SK-N-SH treated with all-trans-retinoic acid at 6 μM for 48 hours (cell line): ENCODE results near the gene CDH4.

ENCODE experiments used
- ATAC-seq: fragments of 200-7000 bp; cut with Tn5 transposase; 3 replicates; pipeline ENCODE4 v1.9.1; 2020; ENCODE audit warnings: mild to moderate bottlenecking, moderate library complexity
- ARNTL ChIP-seq: fragments of 450-650 bp; formaldehyde crosslinking; IDR thresholded peaks from 2 replicates; pipeline ENCODE4 v1.5.0; 2020; ENCODE audit warnings: low read depth, mild to moderate bottlenecking, moderate library complexity, borderline replicate concordance
- BACH2 ChIP-seq: fragments of 250-450 bp; sonication (Bioruptor Pico); IDR thresholded peaks from 2 replicates; pipeline ENCODE4 v1.9.0; 2021; ENCODE audit warnings: mild to moderate bottlenecking, borderline replicate concordance
- CSDC2 ChIP-seq: fragments of 250-450 bp; sonication (Bioruptor Pico); IDR thresholded peaks from 2 replicates; pipeline ENCODE4 v1.5.0; 2020; ENCODE audit warnings: mild to moderate bottlenecking, moderate library complexity
- CSRNP3 ChIP-seq: fragments of 250-450 bp; sonication (Bioruptor Pico); IDR thresholded peaks from 2 replicates; pipeline ENCODE4 v1.5.1; 2021; ENCODE audit warnings: mild to moderate bottlenecking, moderate library complexity
- ESRRG ChIP-seq: fragments of 250-450 bp; sonication (Bioruptor Pico); IDR thresholded peaks from 2 replicates; pipeline ENCODE4 v1.6.1; 2021; ENCODE audit warnings: mild to moderate bottlenecking
- GLIS3 ChIP-seq: fragments of 250-450 bp; sonication (Bioruptor Pico); IDR thresholded peaks from 2 replicates; pipeline ENCODE4 v1.5.0; 2020; ENCODE audit warnings: mild to moderate bottlenecking, moderate library complexity
- ISL1 ChIP-seq: fragments of 250-450 bp; sonication (Bioruptor Pico); IDR thresholded peaks from 2 replicates; pipeline ENCODE4 v2.1.2; 2022; ENCODE audit warnings: mild to moderate bottlenecking, moderate library complexity
- OSR1 ChIP-seq: fragments of 250-450 bp; sonication (Bioruptor Pico); IDR thresholded peaks from 2 replicates; pipeline ENCODE4 v1.8.0; 2022; ENCODE audit warnings: moderate library complexity, mild to moderate bottlenecking, inconsistent platforms
- PATZ1 ChIP-seq: fragments of 250-450 bp; sonication (Bioruptor Pico); IDR thresholded peaks from 2 replicates; pipeline ENCODE4 v1.8.0; 2020; ENCODE audit warnings: mild to moderate bottlenecking, moderate library complexity, borderline replicate concordance
- PPARA ChIP-seq: fragments of 250-450 bp; sonication (Bioruptor Pico); IDR thresholded peaks from 2 replicates; pipeline ENCODE4 v1.5.0; 2020; ENCODE audit warnings: mild to moderate bottlenecking, borderline replicate concordance
- RARB ChIP-seq: fragments of 250-450 bp; sonication (Bioruptor Pico); IDR thresholded peaks from 2 replicates; pipeline ENCODE4 v1.8.0; 2021; ENCODE audit warnings: mild to moderate bottlenecking, moderate library complexity
- SNAI2 ChIP-seq: fragments of 250-450 bp; sonication (Bioruptor Pico); IDR thresholded peaks from 2 replicates; pipeline ENCODE4 v1.5.0; 2020; ENCODE audit warnings: mild to moderate bottlenecking, moderate library complexity
- TCF4 ChIP-seq: fragments of 250-450 bp; sonication (Bioruptor Pico); IDR thresholded peaks from 2 replicates; pipeline ENCODE4 v1.8.0; 2021; ENCODE audit warnings: mild to moderate bottlenecking, moderate library complexity, borderline replicate concordance
- TOX ChIP-seq: fragments of 250-450 bp; sonication (Bioruptor Pico); IDR thresholded peaks from 2 replicates; pipeline ENCODE4 v1.8.0; 2021; ENCODE audit warnings: mild to moderate bottlenecking, moderate library complexity, borderline replicate concordance
- ZFP3 ChIP-seq: fragments of 250-450 bp; sonication (Bioruptor Pico); IDR thresholded peaks from 2 replicates; pipeline ENCODE4 v1.5.0; 2020; ENCODE audit warnings: mild to moderate bottlenecking, moderate library complexity
- ZFP30 ChIP-seq: fragments of 450-650 bp; formaldehyde crosslinking; IDR thresholded peaks from 2 replicates; pipeline ENCODE4 v1.5.0; 2022; ENCODE audit warnings: mild to moderate bottlenecking, moderate library complexity
- ZNF565 ChIP-seq: fragments of 450-650 bp; formaldehyde crosslinking; conservative IDR thresholded peaks from 2 replicates; pipeline ENCODE4 v1.5.0; 2020; ENCODE audit warnings: low read depth, mild to moderate bottlenecking, moderate library complexity
- ZNF70 ChIP-seq: fragments of 450-650 bp; formaldehyde crosslinking; IDR thresholded peaks from 2 replicates; pipeline ENCODE4 v1.5.0; 2020; ENCODE audit warnings: mild to moderate bottlenecking, moderate library complexity
- ZNF8 ChIP-seq: fragments of 450-650 bp; formaldehyde crosslinking; IDR thresholded peaks from 2 replicates; pipeline ENCODE4 v1.5.0; 2020; ENCODE audit warnings: mild to moderate bottlenecking, moderate library complexity
- TF ChIP-seq, protein P1 (sequence below): fragments of 250-450 bp; sonication (Bioruptor Pico); IDR thresholded peaks from 2 replicates; pipeline ENCODE4 v1.8.0; 2021; ENCODE audit warnings: low read depth, mild to moderate bottlenecking, moderate library complexity, borderline replicate concordance

CDH4 gene

GRCh38 chr20:61817575-61817974 is 565.5 kb downstream of the CDH4 start (continued):
- TF ChIP-seq, protein P1, sequence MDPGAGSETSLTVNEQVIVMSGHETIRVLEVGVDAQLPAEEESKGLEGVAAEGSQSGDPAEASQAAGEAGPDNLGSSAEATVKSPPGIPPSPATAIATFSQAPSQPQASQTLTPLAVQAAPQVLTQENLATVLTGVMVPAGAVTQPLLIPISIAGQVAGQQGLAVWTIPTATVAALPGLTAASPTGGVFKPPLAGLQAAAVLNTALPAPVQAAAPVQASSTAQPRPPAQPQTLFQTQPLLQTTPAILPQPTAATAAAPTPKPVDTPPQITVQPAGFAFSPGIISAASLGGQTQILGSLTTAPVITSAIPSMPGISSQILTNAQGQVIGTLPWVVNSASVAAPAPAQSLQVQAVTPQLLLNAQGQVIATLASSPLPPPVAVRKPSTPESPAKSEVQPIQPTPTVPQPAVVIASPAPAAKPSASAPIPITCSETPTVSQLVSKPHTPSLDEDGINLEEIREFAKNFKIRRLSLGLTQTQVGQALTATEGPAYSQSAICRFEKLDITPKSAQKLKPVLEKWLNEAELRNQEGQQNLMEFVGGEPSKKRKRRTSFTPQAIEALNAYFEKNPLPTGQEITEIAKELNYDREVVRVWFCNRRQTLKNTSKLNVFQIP = no peak
- TF ChIP-seq ESRRG (CRISPR knock-in tag) (no peak), ZFP30 (CRISPR knock-in tag) (no peak)

GRCh38 chr20:61818746-61819573 is 566.9 kb downstream of the CDH4 start:
- ATAC-seq = no peak
- no peak for TF ChIP-seq TOX (CRISPR knock-in tag)
- TF ChIP-seq ESRRG (CRISPR knock-in tag) = no peak
- TF ChIP-seq ZFP3 (CRISPR knock-in tag) = no peak
- TF ChIP-seq, protein P1 = no peak
- TF ChIP-seq GLIS3 (CRISPR knock-in tag) = no peak
- no peak for TF ChIP-seq RARB (CRISPR knock-in tag)
- TF ChIP-seq TCF4 (CRISPR knock-in tag) = no peak
- TF ChIP-seq CSDC2 (CRISPR knock-in tag) = no peak
- TF ChIP-seq OSR1 (CRISPR knock-in tag) = no peak
- no peak for TF ChIP-seq ZFP30 (CRISPR knock-in tag)
- no peak for TF ChIP-seq SNAI2 (CRISPR knock-in tag)
- no peak for TF ChIP-seq ISL1

DNA sequence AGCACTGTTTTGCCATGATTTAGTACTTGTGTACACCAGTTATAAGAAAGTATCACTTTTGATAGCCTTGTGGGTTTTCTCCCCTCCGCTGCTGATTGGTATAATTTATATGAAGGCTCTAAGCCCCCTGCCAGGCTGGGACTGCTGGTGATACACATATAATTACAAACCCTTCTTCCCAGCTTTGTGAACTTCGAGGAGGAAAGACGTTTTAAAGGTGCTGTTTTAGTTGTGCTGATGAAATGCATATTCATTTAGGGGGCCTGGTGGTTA is 567.4 kb downstream of the CDH4 start:
- no peak for TF ChIP-seq BACH2 (CRISPR knock-in tag)
- ATAC-seq = no peak

GRCh38 chr20:61819921-61820825 is 568.1 kb downstream of the CDH4 start:
- no peak for ATAC-seq
- TF ChIP-seq ZNF565 (CRISPR knock-in tag) (no peak), ESRRG (CRISPR knock-in tag) (no peak), SNAI2 (CRISPR knock-in tag) (no peak), BACH2 (CRISPR knock-in tag) (no peak), CSRNP3 (CRISPR knock-in tag) (no peak), ARNTL (CRISPR knock-in tag) (no peak), OSR1 (CRISPR knock-in tag) (no peak), RARB (CRISPR knock-in tag) (no peak), PPARA (CRISPR knock-in tag) (no peak), TCF4 (CRISPR knock-in tag) (no peak), ZNF8 (CRISPR knock-in tag) (no peak), PATZ1 (CRISPR knock-in tag) (no peak), ZFP3 (CRISPR knock-in tag) (no peak), TOX (CRISPR knock-in tag) (no peak), ISL1 (no peak), ZNF70 (CRISPR knock-in tag) (no peak), CSDC2 (CRISPR knock-in tag) (no peak)
- TF ChIP-seq, protein P1 = no peak
